ENCODE data around the gene PRSS36. TPM values are rescaled to one million over a fixed set of nuclear protein-coding genes. Genes with fewer than 3 reads are reported as not detected.

The PRSS36 gene
- total RNA-seq, 1 experiment from 2014 or later: 0.66 TPM

GRCh38 chr16:31182391-31182790 lies 32.5 kb upstream of the PRSS36 start:
- Mint-ChIP-seq H3K4me3 (peak overlapping the region; percentile 97 to 99), H3K27ac (peak overlapping the region; percentile 32 to 84 (median 65); a peak in 4 of 7 replicates), H3K4me1 (peaks cover 31 to 42% of the 10 kb centered on the region in 2 experiments), H3K27me3 (ENCODE audit: low read depth) (peaks cover 2% of the 10 kb centered on the region), H3K36me3 (ENCODE audit: insufficient read depth in 1 of 3, low read depth in 3 of 3) (peaks cover 64 to 67% (median 65%) of the 10 kb centered on the region in 3 experiments), H3K9me3 (peaks cover 0 to 2% of the 10 kb centered on the region in 2 experiments; a peak in 2 of 5 replicates)
- H3K9ac ChIP-seq (ENCODE audit: extremely low read depth, insufficient read length, low read length): peak overlapping the region; percentile 16
- H3K14ac ChIP-seq (ENCODE audit: insufficient read depth, low read length): no peak overlapping the region
- H3K4me1 ChIP-seq (ENCODE audit: insufficient read depth, low read length): no peaks in the 10 kb centered on the region; the same call in 1 of the 2 replicates
- H4K8ac ChIP-seq (replicated peaks; ENCODE audit: insufficient read length, low read depth, low read length): no peak overlapping the region
- no peaks in the 10 kb centered on the region for H3K9me3 ChIP-seq (ENCODE audit: control insufficient read depth, low read depth, low read length)
- H4K5ac ChIP-seq (ENCODE audit: insufficient read length, low read depth, low read length): no peak overlapping the region
- no peak overlapping the region for H2BK12ac ChIP-seq (ENCODE audit: insufficient read length, low read depth, low read length)
- H3K79me2 ChIP-seq (ENCODE audit: insufficient read depth, low read length): peaks cover 42% of the 10 kb centered on the region
- no peak overlapping the region for H2AK5ac ChIP-seq (ENCODE audit: insufficient read length, low read length)
- TF ChIP-seq, protein P1, sequence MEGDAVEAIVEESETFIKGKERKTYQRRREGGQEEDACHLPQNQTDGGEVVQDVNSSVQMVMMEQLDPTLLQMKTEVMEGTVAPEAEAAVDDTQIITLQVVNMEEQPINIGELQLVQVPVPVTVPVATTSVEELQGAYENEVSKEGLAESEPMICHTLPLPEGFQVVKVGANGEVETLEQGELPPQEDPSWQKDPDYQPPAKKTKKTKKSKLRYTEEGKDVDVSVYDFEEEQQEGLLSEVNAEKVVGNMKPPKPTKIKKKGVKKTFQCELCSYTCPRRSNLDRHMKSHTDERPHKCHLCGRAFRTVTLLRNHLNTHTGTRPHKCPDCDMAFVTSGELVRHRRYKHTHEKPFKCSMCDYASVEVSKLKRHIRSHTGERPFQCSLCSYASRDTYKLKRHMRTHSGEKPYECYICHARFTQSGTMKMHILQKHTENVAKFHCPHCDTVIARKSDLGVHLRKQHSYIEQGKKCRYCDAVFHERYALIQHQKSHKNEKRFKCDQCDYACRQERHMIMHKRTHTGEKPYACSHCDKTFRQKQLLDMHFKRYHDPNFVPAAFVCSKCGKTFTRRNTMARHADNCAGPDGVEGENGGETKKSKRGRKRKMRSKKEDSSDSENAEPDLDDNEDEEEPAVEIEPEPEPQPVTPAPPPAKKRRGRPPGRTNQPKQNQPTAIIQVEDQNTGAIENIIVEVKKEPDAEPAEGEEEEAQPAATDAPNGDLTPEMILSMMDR (conservative IDR thresholded peaks at IDR 0.05): no peak
- H3K56ac ChIP-seq (ENCODE audit: insufficient read length, low read depth, low read length): no peak overlapping the region
- H3K27ac ChIP-seq (ENCODE audit: insufficient read length, low read depth, low read length): no peak overlapping the region
- H3K79me1 ChIP-seq (ENCODE audit: insufficient read depth, low read depth, low read length, poor library complexity, severe bottlenecking): peaks cover 15% of the 10 kb centered on the region
- no peak overlapping the region for H3K4ac ChIP-seq (ENCODE audit: low read depth, low read length)
- DNase-seq: no peak
- H3T11ph ChIP-seq (ENCODE audit: low read length): no peak overlapping the region
- peak overlapping the region; percentile 87 for H3K4me2 ChIP-seq (ENCODE audit: insufficient read depth, insufficient read length, low read length)
- H2BK15ac ChIP-seq (ENCODE audit: low read depth, low read length): no peak overlapping the region
- WGBS (ENCODE audit: extremely low coverage, insufficient read length, low lambda C conversion rate): no CpG with 5 or more reads among the region's 7 CpGs
- peaks cover 9% of the 10 kb centered on the region for H3K23me2 ChIP-seq (ENCODE audit: insufficient read length, low read depth, low read length, poor library complexity, severe bottlenecking)
- no peak overlapping the region for H4K91ac ChIP-seq (ENCODE audit: insufficient read length, low read depth, low read length)
- no peak overlapping the region for H2AFZ ChIP-seq (ENCODE audit: low read length)
- H3K27me3 ChIP-seq (ENCODE audit: insufficient read depth, low read length): no peaks in the 10 kb centered on the region
- H3K23ac ChIP-seq (ENCODE audit: insufficient read length, low read depth, low read length): no peak overlapping the region
- H4K20me1 ChIP-seq (ENCODE audit: control insufficient read depth, insufficient read depth, insufficient read length): no peaks in the 10 kb centered on the region
- H3K18ac ChIP-seq (ENCODE audit: insufficient read length, low read depth, low read length): no peak overlapping the region
- H2BK20ac ChIP-seq (ENCODE audit: low read depth, low read length, poor library complexity, severe bottlenecking): no peak overlapping the region
- H2BK120ac ChIP-seq (ENCODE audit: low read depth, low read length, poor library complexity, severe bottlenecking): no peak overlapping the region
- H2BK5ac ChIP-seq (ENCODE audit: insufficient read length, low read length): no peak overlapping the region

All from H9 (cell line).